Ovary (tissue), 3 donors: Measurements from ENCODE around the gene KIF26A.

Experiments
- POLR2A ChIP-seq: fragments of 450-650 bp; IDR thresholded peaks from one replicate; pipeline ENCODE4 v1.6.1; 2017; ENCODE audit warnings: antibody characterized with exemption, mild to moderate bottlenecking, moderate library complexity
- TF ChIP-seq, protein P1 (sequence below), 3 donors: fragments of 450-650 bp in 2 of 3; fragments of 200-600 bp in 1 of 3; IDR thresholded peaks; one replicate each; pipeline versions ENCODE4 v1.5.1 to v1.8.0; 2016 to 2022; ENCODE audit warnings: antibody characterized with exemption in 3 of 3, mild to moderate bottlenecking in 1 of 3
- donor health status: DM: no; HTN: no; CAD: no.

DNA sequence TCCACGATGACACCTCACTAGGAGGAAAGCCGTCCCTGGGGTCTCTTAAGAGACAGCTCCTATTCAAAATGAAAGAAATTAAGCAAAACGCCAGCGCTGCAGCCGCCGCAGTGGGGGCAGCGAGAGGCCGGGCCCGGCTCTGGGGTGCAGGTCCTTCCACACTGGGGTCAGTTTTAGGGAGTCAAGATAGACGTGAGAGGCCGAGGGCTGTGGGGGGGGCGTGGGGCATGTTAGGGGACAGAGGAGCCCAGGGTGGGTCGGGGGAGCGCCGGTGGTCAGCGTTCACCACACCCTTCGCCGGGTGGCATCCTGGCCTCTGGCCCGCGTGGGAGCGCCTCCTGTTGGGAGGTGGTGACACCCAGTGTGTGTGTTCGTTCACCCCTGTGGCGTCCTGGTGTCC, 25.7 kb downstream of the KIF26A start:
- TF ChIP-seq, protein P1, sequence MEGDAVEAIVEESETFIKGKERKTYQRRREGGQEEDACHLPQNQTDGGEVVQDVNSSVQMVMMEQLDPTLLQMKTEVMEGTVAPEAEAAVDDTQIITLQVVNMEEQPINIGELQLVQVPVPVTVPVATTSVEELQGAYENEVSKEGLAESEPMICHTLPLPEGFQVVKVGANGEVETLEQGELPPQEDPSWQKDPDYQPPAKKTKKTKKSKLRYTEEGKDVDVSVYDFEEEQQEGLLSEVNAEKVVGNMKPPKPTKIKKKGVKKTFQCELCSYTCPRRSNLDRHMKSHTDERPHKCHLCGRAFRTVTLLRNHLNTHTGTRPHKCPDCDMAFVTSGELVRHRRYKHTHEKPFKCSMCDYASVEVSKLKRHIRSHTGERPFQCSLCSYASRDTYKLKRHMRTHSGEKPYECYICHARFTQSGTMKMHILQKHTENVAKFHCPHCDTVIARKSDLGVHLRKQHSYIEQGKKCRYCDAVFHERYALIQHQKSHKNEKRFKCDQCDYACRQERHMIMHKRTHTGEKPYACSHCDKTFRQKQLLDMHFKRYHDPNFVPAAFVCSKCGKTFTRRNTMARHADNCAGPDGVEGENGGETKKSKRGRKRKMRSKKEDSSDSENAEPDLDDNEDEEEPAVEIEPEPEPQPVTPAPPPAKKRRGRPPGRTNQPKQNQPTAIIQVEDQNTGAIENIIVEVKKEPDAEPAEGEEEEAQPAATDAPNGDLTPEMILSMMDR (IDR thresholded peaks at IDR 0.05): no peak
- no peak for TF ChIP-seq POLR2A
